GM23338 (cell line): Measurements from ENCODE around the gene NSL1. TPM values are rescaled to one million over a fixed set of nuclear protein-coding genes. Genes with fewer than 3 reads are reported as not detected.

Source experiments
- ATAC-seq: fragments of 200-7000 bp; cut with Tn5 transposase; 3 replicates; pipeline ENCODE4 v1.9.1; 2020
- DNase-seq: peaks from one replicate; pipeline ENCODE4 v3.0.0-alpha.2; 2015; ENCODE audit warnings: low spot score
- H2AFZ ChIP-seq: fragments of 200-600 bp; sonication (generic); 2 replicates; pipeline ENCODE4 v1.8.0; 2016; ENCODE audit warnings: antibody characterized with exemption, mild to moderate bottlenecking, moderate library complexity
- H3F3A ChIP-seq: fragments of 200-600 bp; sonication (generic); replicated peaks from 2 replicates; pipeline ENCODE4 v1.8.0; 2017; ENCODE audit warnings: antibody characterized with exemption, mixed run types, low read depth
- H3K27ac ChIP-seq: fragments of 200-600 bp; sonication (generic); 2 replicates; pipeline ENCODE4 v1.6.1; 2016; ENCODE audit warnings: low read depth
- H3K27me3 ChIP-seq: fragments of 200-600 bp; sonication (generic); 2 replicates; pipeline ENCODE4 v1.8.0; 2016; ENCODE audit warnings: mild to moderate bottlenecking, mixed run types, moderate library complexity; ENCODE audit not compliant: insufficient read depth
- H3K36me3 ChIP-seq: fragments of 200-600 bp; sonication (generic); 2 replicates; pipeline ENCODE4 v1.8.0; 2016; ENCODE audit warnings: mild to moderate bottlenecking; ENCODE audit not compliant: insufficient read depth
- H3K4me1 ChIP-seq: fragments of 200-600 bp; sonication (generic); 2 replicates; pipeline ENCODE4 v1.8.0; 2016; ENCODE audit warnings: mild to moderate bottlenecking, moderate library complexity; ENCODE audit not compliant: insufficient read depth
- H3K4me2 ChIP-seq: fragments of 200-600 bp; sonication (generic); 2 replicates; pipeline ENCODE4 v1.7.1; 2017; ENCODE audit warnings: mixed run types
- H3K4me3 ChIP-seq: fragments of 200-600 bp; sonication (generic); 2 replicates; pipeline ENCODE4 v1.6.1; 2016; ENCODE audit warnings: mixed run types
- H3K79me2 ChIP-seq: fragments of 200-600 bp; sonication (generic); replicated peaks from 2 replicates; pipeline ENCODE4 v1.8.0; 2017; ENCODE audit warnings: mild to moderate bottlenecking; ENCODE audit not compliant: insufficient read depth
- H3K9me2 ChIP-seq: fragments of 200-600 bp; sonication (generic); 2 replicates; pipeline ENCODE4 v1.8.0; 2017; ENCODE audit not compliant: insufficient read depth
- H4K20me1 ChIP-seq: fragments of 200-600 bp; sonication (generic); replicated peaks from 2 replicates; pipeline ENCODE4 v1.8.0; 2017; ENCODE audit warnings: mild to moderate bottlenecking; ENCODE audit not compliant: insufficient read depth
- H3K27ac Mint-ChIP-seq: 2 replicates; pipeline ENCODE4 v1.8.0; 2020; ENCODE audit warnings: inconsistent platforms, mild to moderate bottlenecking, moderate library complexity, mixed read lengths
- H3K27me3 Mint-ChIP-seq: 3 replicates; pipeline ENCODE4 v1.8.0; 2022; ENCODE audit warnings: low read depth, mild to moderate bottlenecking, moderate library complexity, mixed read lengths, inconsistent platforms; ENCODE audit not compliant: insufficient read depth, poor library complexity
- H3K36me3 Mint-ChIP-seq: 3 replicates; pipeline ENCODE4 v1.8.0; 2021; ENCODE audit warnings: low read depth, mild to moderate bottlenecking, inconsistent platforms, moderate library complexity, mixed read lengths
- H3K4me1 Mint-ChIP-seq: 3 replicates; pipeline ENCODE4 v1.8.0; 2020; ENCODE audit warnings: mild to moderate bottlenecking, inconsistent platforms, mixed read lengths
- H3K4me3 Mint-ChIP-seq: 3 replicates; pipeline ENCODE4 v1.8.0; 2021; ENCODE audit warnings: moderate library complexity, mild to moderate bottlenecking, inconsistent platforms, mixed read lengths
- H3K9me3 Mint-ChIP-seq: 3 replicates; pipeline ENCODE4 v1.8.0; 2020; ENCODE audit warnings: moderate library complexity, mild to moderate bottlenecking, inconsistent platforms, mixed read lengths
- CREB1 ChIP-seq: fragments of 250-450 bp; sonication (Bioruptor Pico); IDR thresholded peaks from 2 replicates; pipeline ENCODE4 v1.5.0; 2020; ENCODE audit warnings: low read depth, mild to moderate bottlenecking, moderate library complexity
- ETS1 ChIP-seq: IDR thresholded peaks from 2 replicates; pipeline ENCODE4 v1.6.1; 2016; ENCODE audit warnings: antibody characterized with exemption
- EZH2phosphoT487 ChIP-seq: fragments of 200-600 bp; sonication (generic); IDR thresholded peaks from one replicate; pipeline ENCODE4 v1.8.1; 2018; ENCODE audit warnings: antibody characterized with exemption; ENCODE audit not compliant: unreplicated experiment
- JUNB ChIP-seq: IDR thresholded peaks from one replicate; pipeline ENCODE4 v1.6.1; 2016; ENCODE audit warnings: antibody characterized with exemption; ENCODE audit not compliant: unreplicated experiment
- REST ChIP-seq: IDR thresholded peaks from one replicate; pipeline ENCODE4 v1.6.1; 2018; ENCODE audit warnings: antibody characterized with exemption; ENCODE audit not compliant: unreplicated experiment
- ZNF114 ChIP-seq: fragments of 250-450 bp; sonication (Bioruptor Pico); IDR thresholded peaks from 2 replicates; pipeline ENCODE4 v1.5.0; 2020; ENCODE audit warnings: mild to moderate bottlenecking, moderate library complexity
- polyA plus RNA-seq: library from polyadenylated mRNA; unstranded; fragments of >200 nt; fragmentation: Nextera tagmentation; extraction: Ambion mirVana; gene quantifications from 2 replicates; pipeline ENCODE4 v1.2.1, GENCODE V29; 2016
- total RNA-seq: library from RNA; depleted of rRNA; stranded (reverse); fragments of >200 nt; shearing (Covaris generic); gene quantifications from 2 replicates; pipeline ENCODE4 v1.2.3, GENCODE V29; 2014

The NSL1 gene
- total and polyA plus RNA-seq, 2 experiments from 2014 or later, result 96.8 to 102 TPM

GRCh38 chr1:212752934-212753497, 38.6 kb downstream of the NSL1 start:
- no peaks in the 10 kb centered on the region for H3K9me2 ChIP-seq
- H3K27me3 ChIP-seq, result no peaks in the 10 kb centered on the region
- H3F3A ChIP-seq, result 0 out of 2 replicates have a peak, but pooled peaks cover 3% of the 10 kb centered on the region
- H3K4me1 ChIP-seq, result peaks cover 47% of the 10 kb centered on the region
- no peaks in the 10 kb centered on the region; the same call in 1 of the 2 replicates for H3K36me3 ChIP-seq
- peaks cover 8% of the 10 kb centered on the region for H4K20me1 ChIP-seq
- TF ChIP-seq REST, result no peak
- TF ChIP-seq ZNF114 (CRISPR knock-in tag), result no peak
- TF ChIP-seq ETS1, result no peak
- TF ChIP-seq EZH2phosphoT487, result no peak
- no peak for TF ChIP-seq CREB1 (CRISPR knock-in tag)
- Mint-ChIP-seq H3K4me3 (no peak overlapping the region), H3K27me3 (no peaks in the 10 kb centered on the region), H3K4me1 (peaks cover 41% of the 10 kb centered on the region), H3K27ac (no peak overlapping the region), H3K36me3 (no peaks in the 10 kb centered on the region), H3K9me3 (no peaks in the 10 kb centered on the region)
- no peak overlapping the region for H3K4me3 ChIP-seq
- no peak overlapping the region for H3K27ac ChIP-seq
- no peak for ATAC-seq
- H3K79me2 ChIP-seq, result peaks cover 51% of the 10 kb centered on the region
- H3K4me2 ChIP-seq, result peak overlapping the region; percentile 64
- no peak overlapping the region for H2AFZ ChIP-seq
- no peak for DNase-seq

- Mint-ChIP-seq H3K27ac (no peak overlapping the region), H3K4me1 (peaks cover 41% of the 10 kb centered on the region), H3K4me3 (no peak overlapping the region), H3K27me3 (no peaks in the 10 kb centered on the region), H3K9me3 (no peaks in the 10 kb centered on the region), H3K36me3 (0 out of 3 replicates have a peak, but pooled peaks cover 1% of the 10 kb centered on the region)
- H3K4me1 ChIP-seq, result peaks cover 47% of the 10 kb centered on the region
- H3K36me3 ChIP-seq, result no peaks in the 10 kb centered on the region; the same call in 1 of the 2 replicates
- TF ChIP-seq CREB1 (CRISPR knock-in tag) (no peak), JUNB (no peak)
- H2AFZ ChIP-seq, result no peak overlapping the region
- H3F3A ChIP-seq, result 0 out of 2 replicates have a peak, but pooled peaks cover 3% of the 10 kb centered on the region
- peaks cover 8% of the 10 kb centered on the region for H4K20me1 ChIP-seq
- no peak overlapping the region for H3K4me3 ChIP-seq
- no peaks in the 10 kb centered on the region for H3K9me2 ChIP-seq
- no peaks in the 10 kb centered on the region for H3K27me3 ChIP-seq
- ATAC-seq (no peak), DNase-seq (no peak)
- no peak overlapping the region for H3K27ac ChIP-seq
- H3K79me2 ChIP-seq, result peaks cover 45% of the 10 kb centered on the region
- H3K4me2 ChIP-seq, result no peak overlapping the region
Observed at GRCh38 chr1:212752252-212752933, 39.2 kb downstream of the NSL1 start.
